Upper lobe of left lung (tissue), 4 donors: ENCODE results near the gene UCK2.

ENCODE experiments used
- POLR2A ChIP-seq, 4 donors: fragments of 450-650 bp; IDR thresholded peaks; one replicate each; pipeline ENCODE4 v1.5.1; 2016 to 2017; ENCODE audit warnings: antibody characterized with exemption in 4 of 4, mild to moderate bottlenecking in 2 of 4
- TF ChIP-seq, protein P1 (sequence below), 6 experiments: fragments of 450-650 bp in 4 of 6; fragments of 200-600 bp in 2 of 6; sonication (generic) in 2 of 6; IDR thresholded peaks; one replicate each; pipeline ENCODE4 v1.5.1; 2016 to 2019; ENCODE audit warnings: antibody characterized with exemption in 6 of 6

- TF ChIP-seq POLR2A (IDR thresholded peaks at IDR 0.05): no peak
- TF ChIP-seq, protein P1, sequence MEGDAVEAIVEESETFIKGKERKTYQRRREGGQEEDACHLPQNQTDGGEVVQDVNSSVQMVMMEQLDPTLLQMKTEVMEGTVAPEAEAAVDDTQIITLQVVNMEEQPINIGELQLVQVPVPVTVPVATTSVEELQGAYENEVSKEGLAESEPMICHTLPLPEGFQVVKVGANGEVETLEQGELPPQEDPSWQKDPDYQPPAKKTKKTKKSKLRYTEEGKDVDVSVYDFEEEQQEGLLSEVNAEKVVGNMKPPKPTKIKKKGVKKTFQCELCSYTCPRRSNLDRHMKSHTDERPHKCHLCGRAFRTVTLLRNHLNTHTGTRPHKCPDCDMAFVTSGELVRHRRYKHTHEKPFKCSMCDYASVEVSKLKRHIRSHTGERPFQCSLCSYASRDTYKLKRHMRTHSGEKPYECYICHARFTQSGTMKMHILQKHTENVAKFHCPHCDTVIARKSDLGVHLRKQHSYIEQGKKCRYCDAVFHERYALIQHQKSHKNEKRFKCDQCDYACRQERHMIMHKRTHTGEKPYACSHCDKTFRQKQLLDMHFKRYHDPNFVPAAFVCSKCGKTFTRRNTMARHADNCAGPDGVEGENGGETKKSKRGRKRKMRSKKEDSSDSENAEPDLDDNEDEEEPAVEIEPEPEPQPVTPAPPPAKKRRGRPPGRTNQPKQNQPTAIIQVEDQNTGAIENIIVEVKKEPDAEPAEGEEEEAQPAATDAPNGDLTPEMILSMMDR (IDR thresholded peaks at IDR 0.05): no peak
These were observed 122.1 kb downstream of the UCK2 start for GRCh38 chr1:165949335-165950130.
